Stimulated activated CD8-positive, alpha-beta memory T cell treated with anti-CD3 and anti-CD28 coated beads, Interleukin-7, amount 100 ng/mL, for 1 hour (primary cell): ENCODE results near the gene PFDN2.

Source experiments
- DNase-seq, 2 donors: peaks; one replicate each; pipeline ENCODE4 v3.0.0-alpha.2; 2020; ENCODE audit warnings: low read depth in 2 of 2

PFDN2 gene

GRCh38 chr1:161051219-161051618 is 66.6 kb downstream of the PFDN2 start:
- DNase-seq = no peak
